ENCODE measurements around the gene PLA2G4E. TPM values are rescaled to one million over a fixed set of nuclear protein-coding genes. Genes with fewer than 3 reads are reported as not detected.
A peak's percentile ranks its signal among the peaks of the same experiment; 100 is the strongest.

Gene PLA2G4E
- total RNA-seq, 1 donor from 2014 or later: 1.5 TPM

GRCh38 chr15:41969851-41970431, 50.9 kb downstream of the PLA2G4E start:
- DNase-seq: no peak
- no peak for TF ChIP-seq CTCF (IDR thresholded peaks at IDR 0.05)
- no peaks in the 10 kb centered on the region for H3K9me3 ChIP-seq
- H3K36me3 ChIP-seq: no peaks in the 10 kb centered on the region
- ATAC-seq: no peak
- intact Hi-C loops (cut with DNase I): no loop called here
- H3K27ac ChIP-seq: peak overlapping the region; percentile 32
- H3K4me3 ChIP-seq: peak overlapping the region; percentile 86
- H3K4me1 ChIP-seq: peaks cover 49% of the 10 kb centered on the region
- no peaks in the 10 kb centered on the region for H3K27me3 ChIP-seq

GRCh38 chr15:41968701-41969100, 52.1 kb downstream of the PLA2G4E start:
- peaks cover 49% of the 10 kb centered on the region for H3K4me1 ChIP-seq
- no peaks in the 10 kb centered on the region for H3K27me3 ChIP-seq
- intact Hi-C loops (cut with DNase I): no loop called here
- no peaks in the 10 kb centered on the region for H3K36me3 ChIP-seq
- H3K9me3 ChIP-seq: no peaks in the 10 kb centered on the region
- H3K4me3 ChIP-seq: no peak overlapping the region
- no peak for TF ChIP-seq CTCF (IDR thresholded peaks at IDR 0.05)
- DNase-seq (no peak), ATAC-seq (no peak)
- no peak overlapping the region for H3K27ac ChIP-seq

- Histone ChIP-seq H3K9me3 (no peaks in the 10 kb centered on the region), H3K27ac (peak overlapping the region; percentile 43), H3K4me1 (peaks cover 42% of the 10 kb centered on the region), H3K4me3 (no peak overlapping the region), H3K36me3 (no peaks in the 10 kb centered on the region), H3K27me3 (no peaks in the 10 kb centered on the region)
- no peak for TF ChIP-seq CTCF (IDR thresholded peaks at IDR 0.05)
- intact Hi-C loops (cut with DNase I): no loop called here
- ATAC-seq (peak; percentile 41), DNase-seq (no peak)
These were observed 53.2 kb downstream of the PLA2G4E start for GRCh38 chr15:41967506-41968206.

GRCh38 chr15:41966920-41967465, 53.8 kb downstream of the PLA2G4E start:
- no peak for DNase-seq
- H3K9me3 ChIP-seq: no peaks in the 10 kb centered on the region
- no peak overlapping the region for H3K4me3 ChIP-seq
- intact Hi-C loops (cut with DNase I): no loop called here
- peak overlapping the region; percentile 43 for H3K27ac ChIP-seq
- no peaks in the 10 kb centered on the region for H3K36me3 ChIP-seq
- TF ChIP-seq CTCF (IDR thresholded peaks at IDR 0.05): no peak
- ATAC-seq: no peak
- H3K4me1 ChIP-seq: peaks cover 42% of the 10 kb centered on the region
- no peaks in the 10 kb centered on the region for H3K27me3 ChIP-seq

GRCh38 chr15:41966414-41966812, 54.4 kb downstream of the PLA2G4E start:
- Histone ChIP-seq H3K27ac (peak overlapping the region; percentile 43), H3K9me3 (no peaks in the 10 kb centered on the region), H3K4me3 (no peak overlapping the region), H3K27me3 (no peaks in the 10 kb centered on the region), H3K4me1 (peaks cover 46% of the 10 kb centered on the region), H3K36me3 (no peaks in the 10 kb centered on the region)
- DNase-seq (no peak), ATAC-seq (no peak)
- TF ChIP-seq CTCF (IDR thresholded peaks at IDR 0.05): no peak
- intact Hi-C loops (cut with DNase I): no loop called here

Data from upper lobe of right lung (tissue), 1 donor.